Keratinocyte (primary cell): ENCODE data around the gene CHRNA7.

Experiments
- EZH2 ChIP-seq: IDR thresholded peaks from one replicate; pipeline ENCODE4 v1.6.1; 2012; ENCODE audit warnings: inconsistent platforms, mild to moderate bottlenecking, low read length, moderate library complexity
- TF ChIP-seq, protein P1 (sequence below), 3 experiments: IDR thresholded peaks in 1 of 3; conservative IDR thresholded peaks in 1 of 3; optimal IDR thresholded peaks in 1 of 3; 2 replicates in 2 of 3; 3 replicates in 1 of 3; pipeline versions ENCODE3 to v1.5.1; 2011; ENCODE audit warnings: low read length in 3 of 3, mild to moderate bottlenecking in 3 of 3, moderate library complexity in 2 of 3, control low read depth in 1 of 3, inconsistent platforms in 1 of 3; ENCODE audit not compliant: insufficient read depth in 2 of 3; ENCODE audit errors: extremely low read depth in 1 of 3

DNA sequence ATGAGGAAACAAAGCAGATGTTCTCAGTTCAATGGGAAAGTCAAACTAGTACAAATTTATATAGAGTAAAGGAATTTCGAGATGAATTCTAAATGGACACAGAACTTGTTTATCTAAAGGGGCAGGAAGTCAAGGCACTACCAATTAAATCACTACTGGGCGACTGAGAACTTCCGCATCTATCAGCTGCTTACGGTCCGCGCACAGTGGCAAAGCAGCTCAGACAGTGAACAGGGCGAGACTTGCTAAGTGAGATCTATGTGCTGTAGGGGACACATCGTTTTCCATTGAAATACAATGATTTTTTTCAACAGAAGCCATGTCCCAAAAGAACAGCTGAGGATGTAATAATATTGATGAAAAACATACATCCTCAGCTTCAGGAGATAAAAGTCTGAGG lies 105.0 kb downstream of the CHRNA7 start:
- TF ChIP-seq, protein P1, sequence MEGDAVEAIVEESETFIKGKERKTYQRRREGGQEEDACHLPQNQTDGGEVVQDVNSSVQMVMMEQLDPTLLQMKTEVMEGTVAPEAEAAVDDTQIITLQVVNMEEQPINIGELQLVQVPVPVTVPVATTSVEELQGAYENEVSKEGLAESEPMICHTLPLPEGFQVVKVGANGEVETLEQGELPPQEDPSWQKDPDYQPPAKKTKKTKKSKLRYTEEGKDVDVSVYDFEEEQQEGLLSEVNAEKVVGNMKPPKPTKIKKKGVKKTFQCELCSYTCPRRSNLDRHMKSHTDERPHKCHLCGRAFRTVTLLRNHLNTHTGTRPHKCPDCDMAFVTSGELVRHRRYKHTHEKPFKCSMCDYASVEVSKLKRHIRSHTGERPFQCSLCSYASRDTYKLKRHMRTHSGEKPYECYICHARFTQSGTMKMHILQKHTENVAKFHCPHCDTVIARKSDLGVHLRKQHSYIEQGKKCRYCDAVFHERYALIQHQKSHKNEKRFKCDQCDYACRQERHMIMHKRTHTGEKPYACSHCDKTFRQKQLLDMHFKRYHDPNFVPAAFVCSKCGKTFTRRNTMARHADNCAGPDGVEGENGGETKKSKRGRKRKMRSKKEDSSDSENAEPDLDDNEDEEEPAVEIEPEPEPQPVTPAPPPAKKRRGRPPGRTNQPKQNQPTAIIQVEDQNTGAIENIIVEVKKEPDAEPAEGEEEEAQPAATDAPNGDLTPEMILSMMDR (optimal IDR thresholded peaks at IDR 0.05 in 1 of 3, IDR thresholded peaks at IDR 0.05 in 1 of 3, conservative IDR thresholded peaks at IDR 0.05 in 1 of 3; ENCODE audit: extremely low read depth in 1 of 3, insufficient read depth in 2 of 3, low read length in 3 of 3) = no peak
- no peak for TF ChIP-seq EZH2
